Small intestine (tissue), 7 donors: ENCODE results near the gene ADCY7. TPM values are rescaled to one million over a fixed set of nuclear protein-coding genes. Genes with fewer than 3 reads are reported as not detected.

Experiments
- DNase-seq, 2 donors: peaks; one replicate each; pipeline versions ENCODE4 v3.0.0 to v3.0.0-alpha.2; 2013
- FAIRE-seq: peaks from 2 replicates; lab custom pipeline; 2012; peaks lifted over from hg19 to GRCh38; lab: Jason Lieb, UNC
- H3K27ac ChIP-seq, 3 donors: one replicate each; pipeline ENCODE4 v1.5.1; 2013; ENCODE audit warnings: low read length in 2 of 3, mild to moderate bottlenecking in 2 of 3, control low read depth in 1 of 3, inconsistent platforms in 1 of 3, low read depth in 1 of 3, moderate library complexity in 1 of 3
- H3K27me3 ChIP-seq, 3 donors: one replicate each; pipeline ENCODE4 v1.6.1; 2013; ENCODE audit warnings: low read length in 3 of 3, inconsistent platforms in 1 of 3; ENCODE audit not compliant: control insufficient read depth in 3 of 3, insufficient read depth in 3 of 3
- H3K36me3 ChIP-seq, 3 donors: one replicate each; pipeline ENCODE4 v1.6.1; 2013; ENCODE audit warnings: low read length in 3 of 3, inconsistent platforms in 1 of 3, low read depth in 1 of 3, mild to moderate bottlenecking in 1 of 3, moderate library complexity in 1 of 3; ENCODE audit not compliant: control insufficient read depth in 3 of 3, insufficient read depth in 2 of 3
- H3K4me1 ChIP-seq, 3 donors: one replicate each; pipeline ENCODE4 v1.6.1; 2013; ENCODE audit warnings: low read length in 2 of 3, inconsistent platforms in 1 of 3, low read depth in 1 of 3, mild to moderate bottlenecking in 1 of 3, moderate library complexity in 1 of 3; ENCODE audit not compliant: control insufficient read depth in 3 of 3, insufficient read depth in 2 of 3
- H3K4me3 ChIP-seq, 3 donors: one replicate each; pipeline ENCODE4 v1.5.1; 2013; ENCODE audit warnings: low read length in 3 of 3, control low read depth in 1 of 3, inconsistent platforms in 1 of 3, low read depth in 1 of 3, mild to moderate bottlenecking in 1 of 3, moderate library complexity in 1 of 3
- H3K9me3 ChIP-seq, 2 donors: one replicate each; pipeline ENCODE4 v1.6.1; 2013; ENCODE audit warnings: low read depth in 1 of 2, low read length in 1 of 2; ENCODE audit not compliant: control insufficient read depth in 2 of 2, insufficient read depth in 1 of 2
- WGBS, 3 donors: extraction: QIAGEN DNeasy Blood & Tissue Kit; methylation state at CpG; one replicate each; pipeline ENCODE4 v1.1.7; 2013; 5-methylcytosine and 5-hydroxymethylcytosine counted together
- polyA plus RNA-seq, 4 donors: library from polyadenylated mRNA; stranded (reverse) in 3 of 4; unstranded in 1 of 4; fragments of 200-250 nt in 3 of 4; fragments of 120-200 nt in 1 of 4; gene quantifications; one replicate each; pipeline versions ENCODE4 v1.2.1 to v1.2.3, GENCODE V29; 2013
- donor health status: healthy with polysubstance abuse.
- donor health status: control.
- donor health status: control.
- donor health status: Bipolar disorder and iron deficiency.
- donor health status: healthy.

ADCY7 gene
- polyA plus RNA-seq, 4 donors = 0.45 to 7.3 (median 3.4) TPM

GRCh38 chr16:50365791-50366575, 99.6 kb downstream of the ADCY7 start:
- Histone ChIP-seq H3K9me3 (peaks cover 0 to under 1% of the 10 kb centered on the region in 2 donors), H3K4me3 (no peak overlapping the region), H3K36me3 (peaks cover 3 to 12% (median 7%) of the 10 kb centered on the region in 3 donors), H3K27me3 (no peaks in the 10 kb centered on the region), H3K4me1 (peaks cover 0 to 6% (median 3%) of the 10 kb centered on the region in 3 donors), H3K27ac (no peak overlapping the region)
- FAIRE-seq (no peak), DNase-seq (no peak)
- WGBS, 3 donors = 37 to 48% (median 45%) methylated on average over 2 of the region's 2 CpGs

Other genes with a start within 250 kb of the ADCY7 start
- gene CNEP1R1, start 241.3 kb upstream of the ADCY7 start, polyA plus RNA-seq = 10 to 100 TPM in 1 of 4 donors, 1 to 10 TPM in 3; 6.8 to 22.5 (median 7.4) TPM
- 10 to 100 TPM; 11.3 to 14.3 (median 12.1) TPM for gene HEATR3, start 200.6 kb upstream of the ADCY7 start, polyA plus RNA-seq
- gene TENT4B, start 113.2 kb upstream of the ADCY7 start, polyA plus RNA-seq = 10 to 100 TPM in 1 of 4 donors, 1 to 10 TPM in 3; 5.1 to 19.4 (median 7.4) TPM
- gene BRD7, start 102.4 kb downstream of the ADCY7 start, polyA plus RNA-seq = 10 to 100 TPM; 40.7 to 71.6 (median 43.4) TPM